ENCODE measurements around the gene CPXM2.

Gene CPXM2

GRCh38 chr10:123843835-123844234, 47.8 kb downstream of the CPXM2 start:
- no peak for DNase-seq

DNA sequence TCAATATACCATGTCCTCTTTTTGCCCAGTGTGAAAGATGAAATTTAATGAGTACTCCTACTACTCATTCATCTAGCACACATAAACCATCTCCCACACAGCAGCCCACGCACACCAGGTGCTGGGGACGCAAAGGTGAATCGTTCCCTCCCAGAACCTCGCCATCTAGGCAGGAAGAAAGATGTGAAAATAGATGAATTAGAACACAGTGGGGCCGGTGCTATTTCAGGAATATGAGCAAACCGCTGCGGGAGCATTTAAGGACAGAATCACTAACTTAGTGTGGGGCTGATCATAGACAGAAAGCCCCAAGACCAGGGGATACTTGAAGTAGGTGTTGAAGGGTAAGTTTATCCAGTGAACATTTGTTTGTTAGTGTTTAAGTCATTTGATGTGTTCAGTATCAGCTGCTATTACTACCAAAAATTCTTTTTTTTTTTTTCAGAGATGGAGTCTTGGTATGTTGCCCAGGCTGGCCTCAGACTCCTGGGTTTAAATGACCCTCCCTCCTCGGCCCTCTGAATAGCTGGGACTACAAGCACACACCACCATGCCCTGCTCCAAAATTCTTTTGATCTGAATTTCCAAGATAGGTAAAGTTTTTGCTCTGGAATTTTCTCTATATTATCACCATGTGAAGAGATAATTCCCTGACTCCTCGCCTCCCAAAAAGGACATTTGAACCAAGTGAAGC, 48.8 kb downstream of the CPXM2 start:
- DNase-seq = no peak

DNA sequence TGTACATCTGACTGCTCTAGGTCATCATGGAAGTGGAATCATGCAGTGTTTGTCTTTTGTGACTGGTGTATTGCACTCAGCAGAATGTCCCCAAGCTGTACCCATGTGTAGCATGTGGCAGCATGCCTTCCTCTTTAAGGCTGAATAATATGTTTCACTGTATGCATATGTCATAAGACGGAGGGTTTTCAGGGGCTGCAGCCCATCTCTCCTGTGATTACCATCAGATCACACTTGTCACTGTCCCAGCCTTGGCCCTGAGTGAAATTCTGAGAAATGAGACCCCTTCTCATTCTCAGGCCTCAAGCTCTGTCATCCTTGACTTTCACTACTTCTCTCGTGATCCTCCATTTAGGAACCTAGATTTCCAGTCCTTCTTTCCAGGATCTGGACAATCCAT, 50.0 kb downstream of the CPXM2 start:
- DNase-seq = no peak

DNA sequence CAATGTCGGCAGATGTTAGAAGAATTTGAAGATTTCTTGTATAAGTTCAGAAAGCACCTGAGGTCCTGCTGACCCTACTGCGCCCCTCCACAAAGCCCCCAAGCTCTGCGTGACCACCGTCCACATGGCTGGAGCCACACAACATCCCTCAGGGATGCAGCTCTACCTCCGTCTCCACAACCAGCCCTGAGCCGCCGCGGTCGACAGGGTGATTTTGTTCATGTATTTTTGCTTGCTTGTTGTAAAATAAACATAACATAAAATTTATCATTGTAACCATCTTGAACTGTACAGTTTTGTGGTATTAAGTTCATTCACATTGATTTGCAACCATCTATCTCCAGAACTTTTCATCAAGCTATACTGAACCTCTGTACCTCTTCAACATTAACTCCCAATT, 50.5 kb downstream of the CPXM2 start:
- DNase-seq = no peak

DNA sequence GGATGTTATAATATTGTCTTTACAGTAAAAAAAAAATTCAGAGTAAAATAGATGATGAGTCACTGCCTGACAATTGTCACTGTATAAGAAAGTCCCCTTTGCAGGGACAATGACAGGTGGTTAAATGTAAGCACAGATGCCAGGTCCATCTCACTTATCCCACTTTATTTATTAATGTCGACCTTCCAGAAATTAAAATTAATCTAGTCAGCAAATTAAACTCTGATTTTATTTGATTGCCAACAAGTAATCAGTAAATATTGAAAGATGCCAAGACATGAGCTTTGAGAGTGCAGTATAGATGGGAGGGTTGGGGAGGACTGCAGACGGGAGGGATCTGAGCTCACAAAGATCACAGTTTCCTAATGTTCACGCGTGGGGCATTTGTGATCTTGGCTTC, 50.9 kb downstream of the CPXM2 start:
- no peak for DNase-seq

DNA sequence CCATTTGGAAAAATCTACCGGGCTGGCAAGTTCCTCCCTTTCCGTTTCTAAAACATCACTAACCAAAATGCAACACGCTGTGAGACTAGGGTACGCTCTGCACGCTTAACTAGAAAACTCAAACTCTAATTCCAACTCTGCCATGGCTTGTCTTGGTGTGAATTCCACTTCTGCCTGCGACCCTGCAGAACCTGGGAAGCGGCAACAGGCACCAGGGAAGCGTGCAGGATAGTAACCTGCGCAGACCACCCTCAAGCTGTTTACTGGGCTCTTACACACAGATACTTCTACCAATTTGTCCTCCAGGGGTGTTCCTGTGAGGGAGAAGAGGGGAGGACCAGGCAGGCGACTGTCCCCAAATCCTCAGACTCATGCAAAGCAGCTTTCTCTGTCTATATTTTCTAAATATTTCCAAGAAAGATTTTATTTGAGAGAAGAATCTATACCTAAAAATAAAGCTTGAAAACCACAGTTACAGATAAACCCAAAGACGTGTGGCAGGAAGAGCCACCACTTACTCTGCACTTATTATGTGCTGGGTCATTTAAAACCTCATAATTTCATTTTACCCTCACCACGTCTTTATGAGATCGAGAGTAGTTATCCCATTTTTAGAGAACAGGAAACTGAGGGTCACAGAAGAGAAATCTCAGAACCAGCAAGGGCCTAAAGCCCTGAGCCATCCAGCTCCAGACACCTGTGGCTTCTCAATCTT, 52.9 kb downstream of the CPXM2 start:
- DNase-seq = no peak

GRCh38 chr10:123837756-123838155, 53.9 kb downstream of the CPXM2 start:
- DNase-seq = no peak

- no peak for DNase-seq
Measured at GRCh38 chr10:123836418-123837145, 55.0 kb downstream of the CPXM2 start.

- DNase-seq = no peak
Measured at GRCh38 chr10:123835575-123835974, 56.0 kb downstream of the CPXM2 start.

GRCh38 chr10:123833170-123833850, 58.3 kb downstream of the CPXM2 start:
- DNase-seq = no peak

DNA sequence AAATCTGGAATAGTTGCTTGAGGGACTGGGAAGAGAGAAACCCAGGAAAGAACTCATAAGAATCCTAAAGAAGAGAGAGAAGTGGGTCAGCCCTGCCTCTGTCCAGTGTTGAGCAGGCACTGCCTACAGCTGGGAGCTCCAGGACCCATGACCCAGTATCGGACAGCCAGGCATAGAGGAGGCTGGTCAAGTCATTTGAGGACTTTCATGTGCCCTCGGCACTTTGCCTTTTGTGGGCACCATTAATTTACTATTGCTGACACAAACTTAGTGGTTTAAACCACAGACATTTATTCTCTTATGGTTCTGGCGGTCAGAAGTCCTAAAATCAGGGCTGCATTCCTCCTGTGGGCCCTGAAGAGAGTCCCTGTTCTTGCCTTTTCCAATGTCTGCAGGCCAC, 60.3 kb downstream of the CPXM2 start:
- no peak for DNase-seq

DNA sequence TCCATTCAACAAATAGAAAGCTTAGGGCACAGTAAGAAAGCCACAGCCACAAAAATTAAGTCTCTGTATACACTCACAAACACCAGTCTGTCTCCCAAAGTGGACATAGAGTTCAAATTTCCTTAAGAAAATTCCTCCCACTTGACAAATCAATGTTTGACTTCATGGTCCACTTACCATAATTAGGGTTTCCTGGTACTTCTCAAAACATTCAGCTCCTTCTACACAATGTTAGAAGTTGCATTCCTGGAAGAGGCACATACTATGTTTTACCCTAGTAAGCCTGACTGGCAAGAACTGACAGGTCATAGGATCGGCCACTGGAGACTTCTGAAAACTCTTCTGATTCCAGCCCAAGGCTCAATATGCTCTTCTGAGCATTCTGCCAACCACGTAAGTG, 70.5 kb downstream of the CPXM2 start:
- no peak for DNase-seq

DNA sequence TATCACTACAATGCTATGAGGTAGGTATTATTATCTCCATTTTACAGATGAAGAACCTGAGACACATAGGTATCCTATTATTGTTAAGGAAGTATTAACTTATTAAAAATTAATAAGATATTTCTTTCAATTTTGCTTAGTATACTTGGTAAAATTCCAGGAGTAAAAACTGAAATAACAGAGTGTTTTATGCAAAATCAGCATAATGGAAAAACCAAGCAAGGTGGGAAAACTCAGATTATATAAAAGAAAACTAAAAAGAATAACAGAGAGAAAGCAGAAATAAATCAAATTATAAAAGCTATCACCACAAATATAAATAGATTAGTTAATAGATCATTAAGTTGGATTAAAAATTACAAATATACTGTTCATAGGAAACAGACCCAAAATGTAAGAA, 82.0 kb downstream of the CPXM2 start:
- DNase-seq = no peak

DNA sequence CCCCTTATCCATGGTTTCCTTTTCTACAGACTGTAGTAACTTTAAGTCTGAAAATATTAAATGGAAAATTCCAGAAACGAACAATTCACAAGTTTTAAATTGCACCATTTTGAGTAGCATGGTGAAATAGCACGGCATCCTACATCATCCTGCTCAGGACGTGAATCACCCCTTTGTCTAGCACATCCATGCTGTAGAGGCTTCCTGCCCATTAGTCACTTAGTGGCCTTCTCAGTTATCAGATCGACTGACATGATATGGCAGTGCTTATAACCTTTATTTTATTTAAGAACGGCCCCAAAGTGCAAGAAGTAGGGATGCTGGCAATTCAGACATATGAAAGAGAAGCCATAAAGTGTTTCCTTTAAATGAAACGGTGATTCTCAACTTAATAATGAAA, 82.7 kb downstream of the CPXM2 start:
- no peak for DNase-seq

DNA sequence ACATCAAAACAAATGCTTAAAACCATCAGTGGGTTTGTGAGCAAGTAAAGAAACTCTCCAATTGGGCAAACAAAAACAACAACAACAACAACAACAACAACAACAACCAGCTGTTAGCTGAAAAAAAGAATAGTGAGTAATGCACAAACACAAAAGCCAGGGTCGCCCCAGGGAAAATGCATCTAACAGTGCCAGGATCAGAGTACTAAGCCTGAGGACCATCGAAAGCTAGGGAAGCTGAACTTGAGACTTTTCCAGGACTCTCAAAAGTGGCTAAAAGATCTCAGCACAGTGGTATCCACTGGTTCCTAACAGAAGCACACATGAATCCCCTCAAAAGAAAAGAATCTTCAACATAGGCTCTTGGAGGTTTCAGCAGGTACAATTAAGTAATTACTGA, 83.3 kb downstream of the CPXM2 start:
- DNase-seq = no peak

- DNase-seq = no peak
Measured at GRCh38 chr10:123807444-123808035, 84.1 kb downstream of the CPXM2 start.

GRCh38 chr10:123804716-123805115, 86.9 kb downstream of the CPXM2 start:
- DNase-seq = no peak

- DNase-seq = no peak
Measured at GRCh38 chr10:123800821-123801220, 90.8 kb downstream of the CPXM2 start.

DNA sequence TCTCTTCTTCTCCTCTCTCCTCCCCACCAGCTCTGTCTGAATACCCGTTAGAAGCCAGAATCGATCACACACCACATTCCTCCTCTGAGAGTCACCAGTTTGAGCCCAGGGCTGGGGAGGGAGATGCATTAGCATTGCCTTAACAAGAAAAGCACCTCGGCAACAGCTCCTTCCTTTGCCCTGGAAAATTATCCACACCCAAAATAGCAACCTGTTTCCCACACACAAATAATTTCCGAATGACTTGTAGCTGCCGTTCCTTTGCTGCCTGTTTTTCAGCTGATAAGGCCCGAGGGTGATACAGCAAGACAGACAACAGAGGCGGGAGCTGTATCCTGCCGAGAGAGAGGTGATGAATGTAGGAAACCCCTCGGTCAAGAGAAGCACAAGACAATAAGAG, 91.3 kb downstream of the CPXM2 start:
- DNase-seq = no peak

GRCh38 chr10:123798856-123799255, 92.8 kb downstream of the CPXM2 start:
- DNase-seq = no peak

DNA sequence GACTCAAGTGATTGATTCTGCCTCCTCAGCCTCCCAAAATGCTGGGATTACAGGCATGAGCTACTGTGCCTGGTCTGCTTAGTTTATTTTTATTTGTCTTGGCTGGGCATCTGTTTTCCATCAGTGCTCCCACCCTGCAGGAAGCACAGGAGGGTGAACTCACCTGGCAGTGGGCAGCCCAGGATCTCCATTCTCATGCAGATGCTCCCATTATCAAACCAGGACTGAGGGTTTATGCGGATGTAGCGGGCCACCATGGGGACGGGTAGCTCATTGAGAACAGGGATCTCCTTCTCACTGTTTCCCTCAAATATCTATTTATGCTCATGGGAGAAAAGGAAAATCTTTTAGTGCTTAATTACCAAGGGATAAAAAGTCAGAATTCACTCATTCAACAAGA, 93.8 kb downstream of the CPXM2 start:
- DNase-seq = no peak

- DNase-seq = no peak
Measured at GRCh38 chr10:123796736-123797135, 94.9 kb downstream of the CPXM2 start.
